ENCODE data around the gene WASF1.
"Not testable (repeated sequence)": the region's sequence is repeated elsewhere in the genome, so short reads cannot be mapped to it uniquely, and the experiment has no call there.

WASF1 gene

GRCh38 chr6:110173506-110174132, 5.9 kb downstream of the WASF1 start:
- DNase-seq (ENCODE audit: low spot score): peak; percentile 41

- DNase-seq (ENCODE audit: low spot score): no peak
Measured at GRCh38 chr6:110170081-110170480, 9.4 kb downstream of the WASF1 start.

GRCh38 chr6:110158479-110158878, 21.0 kb downstream of the WASF1 start:
- no peak for DNase-seq (ENCODE audit: low spot score)

GRCh38 chr6:110147870-110148269, 31.6 kb downstream of the WASF1 start:
- DNase-seq (ENCODE audit: low spot score): no peak

- DNase-seq (ENCODE audit: low spot score): no peak
Measured at GRCh38 chr6:110140650-110141049, 38.8 kb downstream of the WASF1 start.

GRCh38 chr6:110139052-110139451, 40.4 kb downstream of the WASF1 start:
- DNase-seq (ENCODE audit: low spot score): no peak

GRCh38 chr6:110137924-110138887, 41.3 kb downstream of the WASF1 start:
- no peak for DNase-seq (ENCODE audit: low spot score)

GRCh38 chr6:110130362-110130761, 49.1 kb downstream of the WASF1 start:
- DNase-seq (ENCODE audit: low spot score): no peak

GRCh38 chr6:110128418-110128817, 51.1 kb downstream of the WASF1 start:
- no peak for DNase-seq (ENCODE audit: low spot score)

- no peak for DNase-seq (ENCODE audit: low spot score)
Measured at GRCh38 chr6:110125361-110125760, 54.1 kb downstream of the WASF1 start.

GRCh38 chr6:110121655-110122054, 57.8 kb downstream of the WASF1 start:
- not testable (repeated sequence) for DNase-seq (ENCODE audit: low spot score)

GRCh38 chr6:110116258-110116657, 63.2 kb downstream of the WASF1 start:
- no peak for DNase-seq (ENCODE audit: low spot score)

- no peak for DNase-seq (ENCODE audit: low spot score)
Measured at GRCh38 chr6:110114004-110114403, 65.5 kb downstream of the WASF1 start.

- DNase-seq (ENCODE audit: low spot score): no peak
Measured at GRCh38 chr6:110105296-110105695, 74.2 kb downstream of the WASF1 start.

GRCh38 chr6:110103260-110103659, 76.2 kb downstream of the WASF1 start:
- no peak for DNase-seq (ENCODE audit: low spot score)

- no peak for DNase-seq (ENCODE audit: low spot score)
Measured at GRCh38 chr6:110102411-110102810, 77.1 kb downstream of the WASF1 start.

- DNase-seq (ENCODE audit: low spot score): no peak
Measured at GRCh38 chr6:110101885-110102284, 77.6 kb downstream of the WASF1 start.

GRCh38 chr6:110098511-110099116, 80.9 kb downstream of the WASF1 start:
- DNase-seq (ENCODE audit: low spot score): no peak

- no peak for DNase-seq (ENCODE audit: low spot score)
Measured at GRCh38 chr6:110097443-110097842, 82.0 kb downstream of the WASF1 start.

GRCh38 chr6:110095935-110096334, 83.5 kb downstream of the WASF1 start:
- no peak for DNase-seq (ENCODE audit: low spot score)

GRCh38 chr6:110095101-110095500, 84.4 kb downstream of the WASF1 start:
- DNase-seq (ENCODE audit: low spot score): no peak

- no peak for DNase-seq (ENCODE audit: low spot score)
Measured at GRCh38 chr6:110093981-110094380, 85.5 kb downstream of the WASF1 start.

- DNase-seq (ENCODE audit: low spot score): no peak
Measured at GRCh38 chr6:110090876-110091275, 88.6 kb downstream of the WASF1 start.
